Thyroid gland (tissue), 4 donors: ENCODE data around the gene SMIM15. TPM values are rescaled to one million over a fixed set of nuclear protein-coding genes. Genes with fewer than 3 reads are reported as not detected.

Source experiments
- DNase-seq, 2 donors: peaks; one replicate each; pipeline ENCODE4 v3.0.0-alpha.2; 2019
- H3K27ac ChIP-seq, 3 donors: fragments of 200-600 bp; sonication (generic); 1 replicate in 2 of 3; 2 replicates in 1 of 3; pipeline ENCODE4 v1.5.1; 2016 to 2019; ENCODE audit warnings: mild to moderate bottlenecking in 1 of 3, moderate library complexity in 1 of 3
- H3K27me3 ChIP-seq: fragments of 200-600 bp; sonication (generic); one replicate; pipeline ENCODE4 v1.5.1; 2019
- H3K36me3 ChIP-seq, 2 donors: fragments of 200-600 bp; sonication (generic); one replicate each; pipeline ENCODE4 v1.5.1; 2016 to 2019
- H3K4me1 ChIP-seq, 2 donors: fragments of 200-600 bp; sonication (generic); one replicate each; pipeline ENCODE4 v1.5.1; 2017 to 2019
- H3K4me3 ChIP-seq, 3 donors: fragments of 200-600 bp; sonication (generic); replicated peaks in 1 of 3; 1 replicate in 2 of 3; 2 replicates in 1 of 3; pipeline ENCODE4 v1.5.1; 2016; ENCODE audit warnings: mild to moderate bottlenecking in 1 of 3
- H3K9me3 ChIP-seq: fragments of 200-600 bp; sonication (generic); one replicate; pipeline ENCODE4 v1.5.1; 2017
- CTCF ChIP-seq, 6 experiments: fragments of 200-600 bp in 3 of 6; fragments of 450-650 bp in 3 of 6; sonication (generic) in 3 of 6; IDR thresholded peaks; one replicate each; pipeline ENCODE4 v1.5.1; 2016 to 2019; ENCODE audit warnings: antibody characterized with exemption in 6 of 6, mild to moderate bottlenecking in 2 of 6, inconsistent platforms in 1 of 6, moderate library complexity in 1 of 6
- POLR2A ChIP-seq, 2 donors: fragments of 450-650 bp; IDR thresholded peaks; one replicate each; pipeline ENCODE4 v1.6.1; 2017; ENCODE audit warnings: antibody characterized with exemption in 2 of 2, mild to moderate bottlenecking in 2 of 2, moderate library complexity in 1 of 2
- WGBS, 2 donors: methylation state at CpG; one replicate each; pipeline ENCODE4 v1.1.5; 2017; 5-methylcytosine and 5-hydroxymethylcytosine counted together
- intact Hi-C: fragments of 100-400 bp; cut with DNase I; formaldehyde crosslinking; loops from one replicate; pipeline ENCODE4 v1.15.1; 2023
- total RNA-seq, 4 donors: library from RNA; depleted of rRNA; stranded (reverse); fragments of >200 nt; gene quantifications; one replicate each; pipeline ENCODE4 v1.2.3, GENCODE V29; 2016

The SMIM15 gene
- total RNA-seq, 4 donors from 2014 or later = 37.4 to 55.9 (median 41.2) TPM

GRCh38 chr5:61120534-61120933, 41.7 kb downstream of the SMIM15 start:
- no peak overlapping the region for H3K4me3 ChIP-seq
- 82 to 86% methylated on average over 1 of the region's 1 CpG for WGBS, 2 donors
- DNase-seq = no peak
- H3K4me1 ChIP-seq = no peaks in the 10 kb centered on the region
- no peak overlapping the region for H3K27ac ChIP-seq
- TF ChIP-seq POLR2A (IDR thresholded peaks at IDR 0.05) (no peak), CTCF (IDR thresholded peaks at IDR 0.05) (no peak)
- no peaks in the 10 kb centered on the region for H3K9me3 ChIP-seq
- intact Hi-C loops = no loop called here
- H3K27me3 ChIP-seq = no peaks in the 10 kb centered on the region
- no peaks in the 10 kb centered on the region for H3K36me3 ChIP-seq

- TF ChIP-seq CTCF (IDR thresholded peaks at IDR 0.05) (no peak), POLR2A (IDR thresholded peaks at IDR 0.05) (no peak)
- intact Hi-C loops = no loop called here
Measured at GRCh38 chr5:61119066-61119465, 43.2 kb downstream of the SMIM15 start.

GRCh38 chr5:61115968-61116367, 46.3 kb downstream of the SMIM15 start:
- DNase-seq = no peak
- no peaks in the 10 kb centered on the region for H3K36me3 ChIP-seq
- no peaks in the 10 kb centered on the region for H3K4me1 ChIP-seq
- WGBS, 2 donors = 95 to 99% methylated on average over 3 of the region's 3 CpGs
- no peak overlapping the region for H3K4me3 ChIP-seq
- no peak overlapping the region for H3K27ac ChIP-seq
- intact Hi-C loops = no loop called here
- no peaks in the 10 kb centered on the region for H3K27me3 ChIP-seq
- TF ChIP-seq CTCF (IDR thresholded peaks at IDR 0.05) = no peak
- no peak for TF ChIP-seq POLR2A (IDR thresholded peaks at IDR 0.05)
- H3K9me3 ChIP-seq = no peaks in the 10 kb centered on the region

More at GRCh38 chr5:61119066-61119465, 43.2 kb downstream of the SMIM15 start:
- H3K27me3 ChIP-seq = no peaks in the 10 kb centered on the region
- no peaks in the 10 kb centered on the region for H3K4me1 ChIP-seq
- H3K9me3 ChIP-seq = no peaks in the 10 kb centered on the region
- no peaks in the 10 kb centered on the region for H3K36me3 ChIP-seq
- WGBS, 2 donors = 80 to 94% methylated on average over 1 of the region's 1 CpG
- no peak for DNase-seq
- no peak overlapping the region for H3K4me3 ChIP-seq
- H3K27ac ChIP-seq = no peak overlapping the region

- Histone ChIP-seq H3K27me3 (no peaks in the 10 kb centered on the region), H3K4me3 (no peak overlapping the region), H3K36me3 (no peaks in the 10 kb centered on the region), H3K9me3 (no peaks in the 10 kb centered on the region), H3K27ac (no peak overlapping the region), H3K4me1 (no peaks in the 10 kb centered on the region)
- WGBS, 2 donors = 88 to 100% methylated on average over 1 of the region's 1 CpG
- DNase-seq = no peak
- no peak for TF ChIP-seq CTCF (IDR thresholded peaks at IDR 0.05)
- TF ChIP-seq POLR2A (IDR thresholded peaks at IDR 0.05) = no peak
- intact Hi-C loops = no loop called here
Measured at GRCh38 chr5:61114441-61114840, 47.8 kb downstream of the SMIM15 start.

Other genes starting within 250 kb of the SMIM15 start
- 10 to 100 TPM; 13.8 to 25.8 (median 19.9) TPM for gene ERCC8, start 217.4 kb downstream of the SMIM15 start, total RNA-seq
- 10 to 100 TPM; 16.0 to 24.1 (median 20.2) TPM for gene NDUFAF2, start 217.3 kb downstream of the SMIM15 start, total RNA-seq
- 10 to 100 TPM; 11.8 to 20.1 (median 14.5) TPM for gene ZSWIM6, start 169.8 kb upstream of the SMIM15 start, total RNA-seq